IPS-NIHi7 (cell line): ENCODE results near the gene GTF2IRD1.
"Not testable (repeated sequence)": the region's sequence is repeated elsewhere in the genome, so short reads cannot be mapped to it uniquely, and the experiment has no call there.

ENCODE experiments used
- DNase-seq: peaks from one replicate; pipeline ENCODE4 v3.0.0; 2012; ENCODE audit warnings: mixed read lengths; ENCODE audit errors: extremely low spot score

GTF2IRD1 gene

DNA sequence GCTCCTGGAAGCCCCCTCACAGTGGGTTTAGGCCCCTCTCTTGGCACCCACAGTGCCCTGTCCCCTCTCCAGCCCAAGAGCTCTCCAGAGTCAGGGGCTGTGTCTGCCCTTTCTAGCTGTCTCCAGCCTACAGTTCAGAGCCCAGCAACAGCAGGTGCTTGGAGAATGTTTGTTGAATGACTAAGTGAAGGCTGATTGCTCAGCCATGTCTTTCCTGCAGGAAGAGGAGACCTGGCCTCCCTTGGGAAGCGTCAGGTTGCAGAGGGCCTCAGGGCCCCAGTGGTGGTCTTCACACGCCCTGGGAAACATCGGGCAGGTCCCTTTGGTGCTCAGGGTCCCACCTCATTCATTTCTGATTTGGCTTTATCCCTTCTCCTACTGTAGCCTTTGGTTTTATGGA is 62.5 kb downstream of the GTF2IRD1 start:
- no peak for DNase-seq

DNA sequence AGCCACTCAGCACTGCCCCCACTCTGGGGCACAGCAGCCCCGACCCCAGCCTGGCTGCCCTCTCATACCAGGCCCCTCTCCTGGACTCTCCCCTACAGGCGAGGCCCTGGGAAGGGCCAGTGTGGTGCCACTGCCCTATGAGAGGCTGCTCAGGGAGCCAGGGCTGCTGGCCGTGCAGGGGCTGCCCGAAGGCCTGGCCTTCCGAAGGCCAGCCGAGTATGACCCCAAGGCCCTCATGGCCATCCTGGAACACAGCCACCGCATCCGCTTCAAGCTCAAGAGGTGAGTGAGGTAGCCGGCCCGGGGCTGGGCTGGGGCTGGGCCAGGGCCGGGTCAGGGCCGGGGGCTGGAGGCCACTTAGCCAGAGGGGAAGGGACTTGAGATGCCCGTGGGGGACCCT is 64.3 kb downstream of the GTF2IRD1 start:
- no peak for DNase-seq

DNA sequence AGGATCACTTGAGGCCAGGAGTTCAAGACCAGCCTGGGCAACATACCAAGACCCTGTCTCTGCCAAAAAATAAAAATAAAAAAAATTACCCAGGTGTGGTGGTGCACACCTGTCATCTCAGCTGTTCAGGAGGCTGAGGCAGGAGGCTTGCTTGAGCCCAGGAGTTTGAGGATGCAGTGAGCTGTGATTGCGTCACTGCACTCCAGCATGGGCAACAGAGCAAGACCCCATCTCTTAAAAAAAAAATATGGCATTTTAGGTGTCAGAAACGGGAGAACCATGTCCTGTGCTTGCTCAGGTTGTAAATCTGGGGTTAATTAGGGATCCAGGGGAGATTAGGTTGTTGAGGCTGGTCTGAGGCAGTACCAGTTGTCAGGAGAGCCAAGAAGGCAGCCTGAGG is 64.9 kb downstream of the GTF2IRD1 start:
- no peak for DNase-seq

DNA sequence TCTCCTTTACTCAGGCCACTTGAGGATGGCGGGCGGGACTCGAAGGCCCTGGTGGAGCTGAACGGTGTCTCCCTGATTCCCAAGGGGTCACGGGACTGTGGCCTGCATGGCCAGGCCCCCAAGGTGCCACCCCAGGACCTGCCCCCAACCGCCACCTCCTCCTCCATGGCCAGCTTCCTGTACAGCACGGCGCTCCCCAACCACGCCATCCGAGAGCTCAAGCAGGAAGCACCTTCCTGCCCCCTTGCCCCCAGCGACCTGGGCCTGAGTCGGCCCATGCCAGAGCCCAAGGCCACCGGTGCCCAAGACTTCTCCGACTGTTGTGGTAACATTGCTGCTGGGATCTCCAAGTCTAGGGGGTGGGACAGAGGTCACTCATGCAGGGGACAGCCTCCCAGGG is 65.7 kb downstream of the GTF2IRD1 start:
- no peak for DNase-seq

DNA sequence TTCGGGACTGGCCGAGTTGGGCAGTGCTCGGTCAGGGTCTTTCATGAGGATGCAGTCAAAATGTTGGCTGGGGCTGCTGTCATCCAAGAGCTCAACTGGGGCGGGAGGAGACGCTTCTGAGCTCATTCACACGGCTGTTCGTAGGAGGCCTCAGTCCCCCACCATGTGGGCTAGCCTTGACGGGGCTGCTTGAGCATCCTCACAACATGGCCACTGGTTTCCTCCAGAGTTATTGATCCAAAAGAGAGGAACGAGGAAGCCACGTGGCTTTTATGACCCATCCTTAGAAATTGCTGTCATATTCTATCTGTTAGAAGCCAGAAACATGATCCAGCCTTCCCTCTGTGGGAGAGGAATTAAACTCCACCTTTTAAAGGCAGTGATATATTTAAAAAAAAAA is 68.1 kb downstream of the GTF2IRD1 start:
- DNase-seq, result no peak

DNA sequence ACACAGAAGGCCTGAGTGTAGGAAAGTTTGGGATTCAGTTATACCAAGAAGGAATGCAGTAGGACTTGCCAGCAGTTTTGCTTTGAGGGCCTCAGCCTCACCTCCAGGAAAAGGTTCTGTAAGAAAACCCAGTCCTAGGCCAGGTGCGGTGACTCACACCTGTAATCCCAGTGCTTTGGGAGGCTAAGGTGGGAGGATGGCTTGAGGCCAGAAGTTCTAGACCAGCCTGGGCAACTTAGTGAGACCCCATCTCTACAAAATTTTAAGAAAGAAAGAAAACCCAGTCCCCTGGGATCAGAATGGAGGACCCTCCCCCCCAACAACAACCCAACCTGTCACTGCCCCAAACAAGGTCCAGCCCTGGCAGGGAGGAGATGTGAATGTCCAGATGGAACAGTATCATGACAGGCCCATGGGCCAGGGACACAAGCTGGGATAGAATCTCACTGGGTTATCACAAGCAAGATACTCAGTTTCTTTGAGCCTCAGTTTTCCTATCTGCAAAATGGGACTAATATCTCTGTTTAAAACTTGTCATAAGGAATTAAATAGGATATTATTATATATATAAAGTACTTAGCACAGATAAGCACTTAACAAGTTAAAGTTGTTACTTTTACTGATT is 68.7 kb downstream of the GTF2IRD1 start:
- DNase-seq, result no peak

DNA sequence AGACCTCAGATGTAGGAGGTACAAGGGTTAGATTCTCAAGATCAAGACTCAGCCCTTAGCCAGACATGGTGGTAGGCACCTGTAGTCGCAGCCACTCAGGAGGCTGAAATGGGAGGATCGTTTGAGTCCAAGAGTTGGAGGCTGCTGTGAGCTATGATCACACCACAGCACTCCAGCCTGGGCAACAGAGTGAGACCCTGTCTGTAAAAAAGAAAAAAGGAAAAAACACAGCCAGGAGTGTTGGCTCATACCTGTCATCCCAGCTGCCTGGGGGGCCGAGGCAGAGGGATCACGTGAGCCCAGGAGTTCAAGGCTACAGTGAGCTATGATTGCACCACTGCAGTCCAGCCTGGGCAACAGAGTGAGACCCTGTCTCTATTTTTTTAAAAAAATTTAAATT is 69.3 kb downstream of the GTF2IRD1 start:
- DNase-seq, result no peak

DNA sequence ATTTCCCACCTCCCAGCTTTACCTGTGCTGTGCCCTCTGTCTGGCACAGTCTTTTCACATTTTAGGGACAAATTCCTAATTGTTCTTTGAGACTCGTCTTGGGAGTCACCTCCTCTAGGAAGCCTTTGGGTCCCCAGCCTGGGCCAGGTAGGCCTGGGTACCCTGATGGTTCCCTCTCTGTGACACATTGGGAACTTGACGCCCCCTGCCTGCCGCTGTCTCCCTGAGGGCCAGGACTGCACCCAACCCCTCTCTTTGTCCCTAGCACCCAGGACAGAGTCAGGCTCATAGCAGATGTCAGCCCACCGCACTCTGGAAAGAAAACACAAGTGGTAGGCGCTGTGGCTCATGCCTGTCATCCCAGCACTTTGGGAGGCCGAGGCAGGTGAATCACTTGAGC is 71.4 kb downstream of the GTF2IRD1 start:
- no peak for DNase-seq

DNA sequence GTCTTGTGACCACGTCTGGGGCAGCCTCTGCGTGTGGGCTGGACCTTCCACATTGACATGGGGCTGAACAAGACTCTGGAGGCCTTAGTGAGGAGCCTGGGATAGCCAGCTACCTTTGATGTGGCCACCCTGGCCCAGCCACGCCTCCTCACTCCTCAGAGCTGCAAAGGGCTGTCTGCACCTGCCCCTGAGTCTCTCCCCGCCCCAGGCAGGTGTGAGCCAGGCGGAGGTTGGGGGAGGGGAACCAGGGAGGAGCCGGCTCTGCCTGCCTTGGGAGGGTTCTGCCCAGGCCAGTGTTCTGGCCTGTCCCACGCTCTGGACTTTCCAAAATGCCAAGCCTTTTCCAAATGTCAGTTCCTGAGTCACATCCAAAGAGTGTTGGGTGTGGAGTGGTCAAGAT is 72.2 kb downstream of the GTF2IRD1 start:
- peak; percentile 94 for DNase-seq

DNA sequence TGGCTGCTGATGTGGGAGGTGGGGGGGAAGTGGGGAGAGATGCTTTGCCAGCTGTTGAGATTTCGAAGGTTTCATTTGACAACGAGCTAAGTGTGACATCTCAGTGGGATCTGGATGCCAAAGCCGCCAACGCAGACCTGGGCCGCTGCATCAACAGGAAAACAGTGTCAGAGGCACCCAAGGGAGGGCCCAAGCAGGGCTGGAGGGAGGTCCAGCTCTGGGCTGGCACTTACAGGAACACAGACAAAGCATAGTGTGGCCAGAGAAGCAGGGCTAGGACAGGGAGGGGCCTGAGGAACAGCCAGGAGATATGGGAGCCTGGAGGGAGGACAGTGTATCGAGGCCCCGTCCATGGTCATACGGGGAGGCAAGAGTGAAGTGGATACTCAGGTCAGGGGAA is 73.1 kb downstream of the GTF2IRD1 start:
- DNase-seq, result no peak

DNA sequence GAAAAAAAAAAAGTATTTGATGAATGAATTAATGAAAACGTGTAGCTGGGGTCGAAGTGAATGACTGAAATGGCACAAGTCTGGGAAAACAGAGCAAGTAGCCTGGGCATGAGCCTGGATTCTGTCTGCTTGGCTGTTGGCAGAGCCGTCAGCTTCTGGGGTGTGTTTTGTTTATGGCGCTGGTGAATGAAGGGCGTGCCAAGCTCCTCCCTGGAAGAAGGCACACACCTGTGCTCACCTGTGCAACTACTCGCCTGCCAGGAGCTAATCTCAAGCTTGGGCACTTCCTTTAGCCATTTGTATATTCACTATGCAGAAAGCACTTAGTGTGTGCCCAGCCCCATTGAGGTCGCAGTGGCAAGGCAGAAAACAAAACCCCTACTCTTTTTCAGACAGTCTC is 74.1 kb downstream of the GTF2IRD1 start:
- DNase-seq, result no peak

DNA sequence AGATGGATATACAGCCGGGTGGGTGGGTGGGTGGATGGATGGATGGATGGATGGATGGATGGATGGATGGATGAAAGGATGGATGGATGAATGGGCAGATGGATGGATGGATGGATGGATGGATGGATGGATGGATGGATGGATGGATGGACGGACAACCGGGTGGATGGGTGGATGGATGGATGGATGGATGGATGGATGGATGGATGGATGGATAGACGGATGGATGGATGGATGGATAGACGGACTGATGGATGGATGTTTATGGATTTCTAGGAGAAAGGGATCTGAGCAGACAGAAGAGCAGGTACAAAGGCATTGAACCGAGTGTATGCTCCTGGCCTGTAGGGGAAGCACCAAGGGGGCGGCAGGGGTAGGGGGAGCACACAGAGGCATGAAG is 75.1 kb downstream of the GTF2IRD1 start:
- DNase-seq, result not testable (repeated sequence)

DNA sequence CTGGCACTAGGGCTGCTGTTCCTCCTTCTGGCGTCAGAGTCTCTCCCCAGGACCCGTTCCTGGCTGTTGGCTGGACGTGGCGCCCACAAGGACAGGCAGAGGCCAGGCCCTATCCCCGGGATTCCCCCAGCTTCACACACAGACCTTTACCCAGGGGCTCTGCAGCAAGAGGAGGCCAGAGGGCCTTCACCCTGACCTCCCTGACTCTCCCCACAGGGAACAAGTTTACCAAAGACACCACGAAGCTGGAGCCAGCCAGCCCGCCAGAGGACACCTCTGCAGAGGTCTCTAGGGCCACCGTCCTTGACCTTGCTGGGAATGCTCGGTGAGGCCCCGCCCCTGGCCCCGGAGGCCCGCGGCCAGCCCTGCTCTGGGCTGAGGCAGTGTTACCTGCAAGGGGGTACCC is 82.2 kb downstream of the GTF2IRD1 start:
- no peak for DNase-seq

DNA sequence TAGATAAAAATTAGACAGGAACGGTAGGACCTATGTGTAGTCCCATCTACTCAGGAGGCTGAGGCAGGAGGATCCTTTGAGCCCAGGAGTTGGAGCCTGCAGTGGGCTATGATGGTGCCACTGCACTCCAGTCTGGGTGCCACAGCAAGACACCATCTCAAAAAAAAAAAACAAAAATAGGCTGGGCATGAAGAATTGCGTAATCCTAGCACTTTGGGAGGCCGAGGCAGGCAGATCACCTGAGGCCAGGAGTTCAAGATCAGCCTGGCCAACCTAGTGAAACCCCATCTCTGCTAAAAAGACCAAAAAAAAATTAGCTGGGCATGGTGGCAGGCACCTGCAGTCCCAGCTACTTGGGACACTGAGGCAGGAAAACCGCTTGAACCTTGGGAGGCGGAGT is 88.2 kb downstream of the GTF2IRD1 start:
- not testable (repeated sequence) for DNase-seq

DNA sequence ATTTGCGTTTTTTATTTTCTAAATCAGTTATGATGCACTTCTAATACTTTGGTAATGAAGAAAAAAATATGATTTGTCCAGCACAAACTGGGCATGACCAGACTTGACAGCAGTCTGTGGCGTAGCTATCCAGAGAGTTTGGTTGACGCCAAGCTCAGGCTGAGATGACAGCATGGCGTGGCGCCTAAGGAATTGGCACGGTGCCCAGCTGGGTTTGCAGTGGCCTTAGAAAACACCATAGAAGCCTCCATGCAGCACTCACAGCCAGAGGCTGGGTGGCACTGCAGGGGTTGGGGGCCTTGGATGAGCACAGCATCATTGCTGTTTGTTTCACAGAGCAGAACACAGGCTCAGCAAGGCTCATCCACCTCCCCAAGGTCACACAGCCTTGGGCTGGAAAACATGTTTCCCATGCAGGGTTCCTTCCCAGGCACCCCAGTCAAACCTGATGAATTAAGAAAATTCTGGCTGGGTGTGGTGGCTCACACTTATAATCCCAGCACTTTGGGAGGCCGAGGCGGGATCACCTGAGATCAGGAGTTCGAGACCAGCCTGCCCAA is 88.9 kb downstream of the GTF2IRD1 start:
- no peak for DNase-seq

DNA sequence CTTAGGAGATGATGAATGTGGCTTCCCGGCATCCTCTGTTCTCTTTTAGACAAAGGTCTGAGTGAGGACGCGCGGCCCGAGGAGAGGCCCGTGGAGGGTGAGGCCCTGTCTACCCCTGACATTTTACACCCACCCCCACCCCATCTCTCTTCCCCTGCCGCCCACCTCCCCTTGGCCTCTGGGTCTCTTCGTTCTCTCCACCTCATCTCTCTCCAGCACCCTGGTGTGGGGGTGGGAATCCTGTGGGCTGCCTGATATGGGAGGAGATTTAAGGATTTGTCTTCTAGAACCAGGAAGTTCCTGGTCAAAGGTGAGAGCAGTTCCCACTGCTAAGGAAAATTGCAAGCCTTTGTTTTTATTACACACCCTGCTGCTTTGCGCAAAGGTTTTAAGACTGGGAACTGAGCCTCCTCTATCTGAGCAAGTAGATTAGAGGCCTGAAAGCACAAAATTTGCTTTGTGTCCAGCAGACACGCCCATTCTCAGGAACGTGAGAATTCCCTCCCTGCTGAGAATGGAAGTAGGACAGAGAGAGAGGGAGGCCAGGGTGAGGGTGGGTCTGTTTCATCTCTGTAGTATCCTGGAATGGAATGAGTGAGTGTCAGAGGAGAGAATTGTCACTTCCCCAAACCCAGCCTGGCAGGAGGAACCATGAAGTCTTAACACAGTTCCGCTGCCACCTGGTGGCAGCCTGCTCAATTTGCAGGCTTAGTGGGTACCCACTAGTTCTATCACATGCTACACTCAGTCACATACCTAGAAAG is 91.2 kb downstream of the GTF2IRD1 start:
- peak; percentile 85 for DNase-seq

DNA sequence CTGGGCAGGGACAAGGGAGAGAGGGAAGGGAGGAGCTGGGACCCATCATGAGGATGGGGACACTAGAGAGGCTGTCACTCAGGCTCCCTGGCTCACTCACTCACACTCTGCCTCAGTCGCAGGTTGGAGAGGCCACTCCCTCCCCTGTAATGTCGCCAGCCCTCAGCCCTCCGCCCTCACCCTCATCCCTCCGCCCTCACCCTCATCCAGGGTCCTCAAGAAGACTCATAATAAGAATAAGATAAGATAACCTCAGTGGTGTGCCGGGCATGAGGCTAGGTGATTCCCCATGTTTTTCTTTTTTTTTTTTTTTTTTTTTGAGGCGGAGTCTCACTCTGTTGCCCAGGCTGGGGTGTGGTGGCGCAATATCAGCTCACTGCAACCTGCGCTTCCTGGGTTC is 92.2 kb downstream of the GTF2IRD1 start:
- DNase-seq, result no peak

DNA sequence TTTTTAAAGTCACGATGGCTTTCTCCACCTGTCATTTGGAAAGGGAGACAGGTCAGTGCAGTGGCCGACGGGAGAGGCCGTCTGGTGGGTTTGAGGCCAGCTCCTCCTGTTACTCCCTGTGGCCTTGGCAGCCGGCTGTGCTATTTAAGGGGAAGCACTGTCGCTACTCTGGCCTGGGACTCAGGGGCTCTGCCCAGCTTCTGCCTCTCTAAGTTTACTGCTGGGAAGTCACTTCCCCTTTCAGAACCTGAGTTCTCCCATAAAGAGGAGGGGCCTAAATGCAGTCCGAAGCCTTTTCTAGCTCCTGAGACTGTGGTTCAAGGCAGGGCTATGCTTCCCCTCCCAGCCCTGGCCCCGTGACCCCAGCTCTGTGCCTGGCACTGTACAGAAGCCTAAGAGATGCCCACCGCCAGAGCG is 99.9 kb downstream of the GTF2IRD1 start:
- DNase-seq, result not testable (repeated sequence)

DNA sequence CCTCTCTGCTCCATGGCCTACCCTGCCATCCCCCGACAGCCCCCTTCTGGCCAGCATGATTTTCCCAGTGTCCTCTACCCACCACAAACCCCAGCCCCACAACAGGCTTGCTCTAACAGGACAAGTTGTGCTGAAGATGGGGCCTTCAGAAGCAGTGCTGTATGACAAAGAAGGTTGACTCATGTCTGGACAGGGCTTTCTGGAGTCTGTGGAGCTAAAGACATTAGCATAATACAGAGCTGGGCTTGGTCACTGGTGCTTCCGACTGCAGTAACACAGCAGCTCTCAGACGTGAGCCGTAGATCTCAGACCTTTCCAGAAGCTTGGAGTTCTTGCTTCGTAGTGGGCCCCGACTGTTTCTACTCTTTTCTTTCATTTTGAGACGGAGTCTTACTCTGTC is 100.5 kb downstream of the GTF2IRD1 start:
- no peak for DNase-seq

DNA sequence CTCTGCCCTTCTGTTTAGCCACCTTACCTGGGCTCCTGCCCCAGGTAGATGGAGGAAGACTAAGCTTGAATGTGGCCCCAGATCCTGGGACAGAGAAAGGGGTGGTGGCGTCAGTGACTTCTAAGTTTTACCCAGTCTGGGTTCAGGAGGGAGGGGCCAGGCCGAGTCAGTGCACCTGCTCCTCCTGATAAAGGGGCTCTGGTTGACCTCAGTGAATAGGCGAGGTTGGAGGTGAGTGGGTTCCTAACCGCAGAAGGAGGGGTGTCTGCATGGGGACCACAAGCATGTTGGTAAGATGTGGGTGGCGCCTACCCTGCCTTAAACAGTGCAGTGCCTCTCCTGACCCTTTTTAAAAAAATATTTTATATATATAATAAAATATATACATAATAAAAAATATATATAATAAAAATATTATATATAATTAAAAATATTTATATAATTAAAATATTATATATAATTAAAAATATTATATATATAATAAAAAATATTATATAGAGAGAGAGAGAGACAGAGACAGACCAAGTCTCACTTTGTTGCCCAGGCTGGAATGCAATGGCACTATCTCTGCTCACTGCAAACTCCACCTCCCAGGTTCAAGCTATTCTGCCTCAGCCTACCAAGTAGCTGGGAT is 106.5 kb downstream of the GTF2IRD1 start:
- no peak for DNase-seq

DNA sequence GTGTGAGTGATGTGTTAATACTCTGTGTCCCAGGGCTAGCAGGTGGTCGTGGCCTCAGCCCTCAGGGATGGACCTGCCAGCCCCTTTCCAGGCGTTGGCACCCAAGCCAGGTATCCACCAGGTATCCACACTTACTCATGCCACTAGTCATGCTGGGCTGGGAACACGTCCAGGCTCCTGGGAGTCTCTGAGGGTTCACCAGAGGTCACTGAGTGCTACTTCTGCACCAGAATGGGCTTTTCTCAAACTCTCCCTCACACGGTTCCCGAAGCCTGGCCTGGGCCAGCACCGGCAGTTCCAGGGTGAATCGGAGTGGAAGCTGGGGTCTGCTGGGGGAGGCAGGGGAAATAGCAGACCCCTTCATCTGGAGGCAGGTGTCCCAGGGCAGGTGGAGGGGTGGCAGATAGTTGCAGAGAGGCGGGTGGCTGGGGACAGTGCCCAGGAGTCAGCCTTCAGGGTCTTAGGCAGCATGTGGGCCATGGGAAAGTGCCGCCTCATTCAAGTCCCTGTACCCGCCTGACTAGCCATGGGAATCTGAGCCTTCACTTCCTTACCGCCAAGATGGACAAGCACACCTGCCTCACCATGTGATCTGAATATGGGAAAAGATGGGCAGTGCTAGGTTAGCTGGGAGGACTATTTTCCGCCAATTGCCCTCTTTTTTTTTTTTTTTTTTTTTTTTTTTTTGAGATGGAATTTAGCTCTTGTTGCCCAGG is 108.3 kb downstream of the GTF2IRD1 start:
- DNase-seq, result no peak

DNA sequence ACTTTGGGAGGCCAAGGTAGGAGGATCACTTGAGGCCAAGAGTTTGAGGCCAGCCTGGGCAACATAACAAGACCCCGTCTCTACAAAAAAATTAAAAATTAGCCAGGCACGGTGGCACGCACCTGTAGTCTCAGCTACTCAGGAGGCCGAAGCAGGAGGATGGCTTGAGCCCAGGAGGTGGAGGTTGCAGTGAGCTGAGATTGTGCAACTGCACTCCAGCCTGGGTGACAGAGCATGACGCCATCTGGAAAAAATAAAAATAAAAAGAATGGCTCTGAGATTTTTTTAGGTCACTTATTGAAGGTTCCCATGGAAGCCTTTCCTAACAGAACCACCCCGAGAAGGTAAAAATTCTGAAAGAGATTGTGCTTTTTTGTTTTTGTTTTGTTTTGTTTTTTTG is 109.9 kb downstream of the GTF2IRD1 start:
- not testable (repeated sequence) for DNase-seq
